Measurements from ENCODE around the gene ZBTB7A. TPM values are rescaled to one million over a fixed set of nuclear protein-coding genes. Genes with fewer than 3 reads are reported as not detected.
"Not testable (repeated sequence)": the region's sequence is repeated elsewhere in the genome, so short reads cannot be mapped to it uniquely, and the experiment has no call there.

The ZBTB7A gene
- total RNA-seq, 3 donors from 2014 or later: 29.0 to 38.7 (median 29.8) TPM

- peaks cover 8 to 34% of the 10 kb centered on the region in 2 donors for H3K4me1 ChIP-seq
- H3K9me3 ChIP-seq: no peaks in the 10 kb centered on the region
- no peaks in the 10 kb centered on the region for H3K27me3 ChIP-seq
- no peak for DNase-seq (ENCODE audit: low spot score in 2 of 2)
- TF ChIP-seq POLR2A (IDR thresholded peaks at IDR 0.05): no peak
- TF ChIP-seq POLR2AphosphoS5 (IDR thresholded peaks at IDR 0.05): no peak
- no peak for TF ChIP-seq CTCF (IDR thresholded peaks at IDR 0.05)
- H3K4me3 ChIP-seq: peak overlapping the region in 1 of 3 donors; percentile 58
- peak overlapping the region; percentile 65 to 85 for H3K27ac ChIP-seq
- intact Hi-C loops (cut with DNase I; ENCODE audit: low total_unique reads): no loop called here
- H3K36me3 ChIP-seq: no peaks in the 10 kb centered on the region
These were observed 52.7 kb downstream of the ZBTB7A start for GRCh38 chr19:4013886-4014540.

DNA sequence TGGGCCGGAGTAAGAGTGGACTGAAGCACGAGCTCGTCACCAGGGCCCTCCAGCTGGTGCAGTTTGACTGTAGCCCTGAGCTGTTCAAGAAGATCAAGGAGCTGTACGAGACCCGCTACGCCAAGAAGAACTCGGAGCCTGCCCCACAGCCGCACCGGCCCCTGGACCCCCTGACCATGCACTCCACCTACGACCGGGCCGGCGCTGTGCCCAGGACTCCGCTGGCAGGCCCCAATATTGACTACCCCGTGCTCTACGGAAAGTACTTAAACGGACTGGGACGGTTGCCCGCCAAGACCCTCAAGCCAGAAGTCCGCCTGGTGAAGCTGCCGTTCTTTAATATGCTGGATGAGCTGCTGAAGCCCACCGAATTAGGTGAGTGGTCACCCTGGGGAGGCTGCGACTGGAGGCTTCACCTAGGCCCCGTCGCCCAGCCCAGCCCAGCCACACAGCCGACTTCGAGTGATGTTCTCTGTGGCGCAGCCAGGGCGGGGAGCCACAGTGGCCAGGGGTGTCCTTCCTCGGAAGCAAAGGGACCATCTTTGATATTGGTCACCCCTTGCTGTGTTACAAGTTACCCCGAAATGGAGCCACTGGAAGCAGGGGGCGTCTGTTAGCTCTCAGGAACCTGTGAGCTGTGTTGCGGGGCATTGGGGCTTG lies 53.6 kb downstream of the ZBTB7A start:
- intact Hi-C loops (cut with DNase I; ENCODE audit: low total_unique reads): no loop called here
- Histone ChIP-seq H3K27me3 (no peaks in the 10 kb centered on the region), H3K4me3 (no peak overlapping the region), H3K9me3 (no peaks in the 10 kb centered on the region), H3K27ac (peak overlapping the region; percentile 74 to 85), H3K36me3 (no peaks in the 10 kb centered on the region), H3K4me1 (peaks cover 13 to 41% of the 10 kb centered on the region in 2 donors)
- TF ChIP-seq POLR2A (IDR thresholded peaks at IDR 0.05): no peak
- no peak for TF ChIP-seq CTCF (IDR thresholded peaks at IDR 0.05)
- no peak for TF ChIP-seq POLR2AphosphoS5 (IDR thresholded peaks at IDR 0.05)
- no peak for DNase-seq (ENCODE audit: low spot score in 2 of 2)

DNA sequence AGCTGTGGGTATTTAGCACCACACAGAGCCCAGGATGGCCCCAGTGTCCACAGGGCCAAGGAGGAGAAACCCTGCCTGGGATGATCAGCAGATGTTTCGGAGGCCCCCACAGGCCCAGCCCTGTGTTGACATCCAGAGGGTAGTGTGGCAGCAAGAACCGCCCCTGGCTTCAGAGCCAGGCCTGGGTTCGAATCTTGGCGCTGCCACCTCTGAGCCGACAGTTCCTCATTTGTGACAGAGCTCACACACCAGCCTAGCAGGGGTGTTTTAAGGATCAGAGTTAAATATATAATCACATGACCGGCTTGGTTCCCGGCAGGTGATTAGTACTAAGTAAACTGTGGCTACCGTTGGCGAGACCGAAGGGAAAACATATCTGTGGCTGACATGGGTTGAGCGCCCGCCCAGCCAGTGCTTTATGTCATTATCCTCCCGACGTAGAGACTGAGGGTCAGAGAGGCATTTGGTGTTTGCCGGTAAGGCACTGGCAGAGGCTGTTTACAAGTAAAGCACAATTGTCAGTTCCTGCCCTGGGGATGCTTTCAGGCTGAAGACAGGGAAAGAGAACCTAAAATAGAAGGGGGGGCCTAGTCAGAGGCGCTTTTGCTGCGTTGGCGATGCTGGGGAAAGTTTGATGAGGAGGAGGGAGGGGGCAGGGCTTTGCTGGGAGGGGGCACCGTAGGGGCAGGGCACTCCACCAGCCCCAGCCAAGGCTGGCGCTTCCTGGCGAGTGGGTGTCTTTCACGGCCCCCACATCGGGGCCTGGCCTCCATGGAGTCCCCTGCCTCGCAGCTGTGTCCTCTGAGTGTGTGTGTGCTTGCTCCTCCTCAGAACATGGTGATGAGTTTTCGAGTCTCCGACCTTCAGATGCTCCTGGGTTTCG lies 54.4 kb downstream of the ZBTB7A start:
- H3K4me3 ChIP-seq: peak overlapping the region in 1 of 3 donors; percentile 4
- intact Hi-C loops (cut with DNase I; ENCODE audit: low total_unique reads): no loop called here
- no peaks in the 10 kb centered on the region for H3K36me3 ChIP-seq
- H3K27me3 ChIP-seq: no peaks in the 10 kb centered on the region
- H3K27ac ChIP-seq: peak overlapping the region; percentile 74 to 76
- peak; percentile 55 to 76 for DNase-seq (ENCODE audit: low spot score in 2 of 2)
- no peaks in the 10 kb centered on the region for H3K9me3 ChIP-seq
- peaks cover 13 to 41% of the 10 kb centered on the region in 2 donors for H3K4me1 ChIP-seq
- TF ChIP-seq POLR2AphosphoS5 (IDR thresholded peaks at IDR 0.05): no peak
- no peak for TF ChIP-seq CTCF (IDR thresholded peaks at IDR 0.05)
- TF ChIP-seq POLR2A (IDR thresholded peaks at IDR 0.05): no peak

- intact Hi-C loops (cut with DNase I; ENCODE audit: low total_unique reads); H3K36me3 ChIP-seq; H3K4me3 ChIP-seq; H3K27me3 ChIP-seq; DNase-seq (ENCODE audit: low spot score in 2 of 2); H3K9me3 ChIP-seq; H3K27ac ChIP-seq: not testable (repeated sequence)
- peaks cover 13 to 41% of the 10 kb centered on the region in 2 donors for H3K4me1 ChIP-seq
These were observed 55.3 kb downstream of the ZBTB7A start for GRCh38 chr19:4011430-4011829.

DNA sequence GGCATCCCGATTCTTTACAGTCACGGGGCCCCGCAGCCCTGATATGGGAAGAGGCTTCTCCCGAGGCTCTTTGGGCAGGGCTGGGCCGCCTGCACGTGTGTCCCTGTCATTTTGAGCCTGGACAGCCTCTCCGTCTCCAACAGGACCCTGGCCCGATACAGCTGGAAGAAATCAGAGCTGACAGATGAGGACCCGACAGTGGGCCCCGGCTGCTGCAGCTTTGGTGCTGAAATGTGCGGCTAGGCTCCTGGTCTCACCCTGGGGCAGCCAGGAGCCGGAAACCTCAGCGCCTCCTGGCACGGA lies 55.9 kb downstream of the ZBTB7A start:
- TF ChIP-seq CTCF (IDR thresholded peaks at IDR 0.05) (no peak), POLR2A (IDR thresholded peaks at IDR 0.05) (no peak), POLR2AphosphoS5 (IDR thresholded peaks at IDR 0.05) (no peak)
- Histone ChIP-seq H3K9me3 (no peaks in the 10 kb centered on the region), H3K4me1 (peaks cover 13 to 36% of the 10 kb centered on the region in 2 donors), H3K36me3 (no peaks in the 10 kb centered on the region), H3K27me3 (no peaks in the 10 kb centered on the region), H3K27ac (peak overlapping the region in 1 of 2 donors; percentile 16), H3K4me3 (no peak overlapping the region)
- DNase-seq (ENCODE audit: low spot score in 2 of 2): no peak
- intact Hi-C loops (cut with DNase I; ENCODE audit: low total_unique reads): no loop called here
